Measurements from ENCODE around the gene VWCE. TPM values are rescaled to one million over a fixed set of nuclear protein-coding genes. Genes with fewer than 3 reads are reported as not detected.

Gene VWCE
- total and polyA plus RNA-seq, 2 donors from 2014 or later: 0.32 to 1.2 TPM

GRCh38 chr11:61264795-61265194, 30.3 kb downstream of the VWCE start:
- no peak for TF ChIP-seq CTCF (IDR thresholded peaks at IDR 0.05; ENCODE audit: borderline replicate concordance, extremely low read depth, insufficient read depth)
- Histone ChIP-seq H3K27ac (ENCODE audit: low read depth in 2 of 2, low read length in 2 of 2) (no peak overlapping the region), H3K9me3 (ENCODE audit: control insufficient read depth in 2 of 3, insufficient read depth in 1 of 3, low read length in 3 of 3) (no peaks in the 10 kb centered on the region), H3K4me3 (ENCODE audit: low read length in 3 of 3) (no peak overlapping the region), H3K4me1 (ENCODE audit: control insufficient read depth in 2 of 3, insufficient read depth in 2 of 3, low read depth in 1 of 3, low read length in 3 of 3) (no peaks in the 10 kb centered on the region), H3K27me3 (ENCODE audit: control insufficient read depth, insufficient read depth, low read length) (no peaks in the 10 kb centered on the region), H3K36me3 (ENCODE audit: control insufficient read depth in 2 of 3, insufficient read depth in 3 of 3, low read length in 3 of 3) (no peaks in the 10 kb centered on the region), H3K9ac (ENCODE audit: low read length in 3 of 3) (no peak overlapping the region)
- FAIRE-seq: no peak
- DNase-seq: no peak
- intact Hi-C loops (cut with DNase I): no loop called here

- Histone ChIP-seq H3K9me3 (ENCODE audit: control insufficient read depth in 2 of 3, insufficient read depth in 1 of 3, low read length in 3 of 3) (no peaks in the 10 kb centered on the region), H3K27ac (ENCODE audit: low read depth in 2 of 2, low read length in 2 of 2) (no peak overlapping the region), H3K4me3 (ENCODE audit: low read length in 3 of 3) (no peak overlapping the region), H3K36me3 (ENCODE audit: control insufficient read depth in 2 of 3, insufficient read depth in 3 of 3, low read length in 3 of 3) (no peaks in the 10 kb centered on the region), H3K9ac (ENCODE audit: low read length in 3 of 3) (no peak overlapping the region), H3K4me1 (ENCODE audit: control insufficient read depth in 2 of 3, insufficient read depth in 2 of 3, low read depth in 1 of 3, low read length in 3 of 3) (no peaks in the 10 kb centered on the region), H3K27me3 (ENCODE audit: control insufficient read depth, insufficient read depth, low read length) (no peaks in the 10 kb centered on the region)
- intact Hi-C loops (cut with DNase I): no loop called here
- DNase-seq (no peak), FAIRE-seq (no peak)
- TF ChIP-seq CTCF (IDR thresholded peaks at IDR 0.05; ENCODE audit: borderline replicate concordance, extremely low read depth, insufficient read depth): no peak
These were observed 30.7 kb downstream of the VWCE start for GRCh38 chr11:61264371-61264770.

GRCh38 chr11:61259363-61259762, 35.8 kb downstream of the VWCE start:
- Histone ChIP-seq H3K4me1 (ENCODE audit: control insufficient read depth in 2 of 3, insufficient read depth in 2 of 3, low read depth in 1 of 3, low read length in 3 of 3) (no peaks in the 10 kb centered on the region), H3K36me3 (ENCODE audit: control insufficient read depth in 2 of 3, insufficient read depth in 3 of 3, low read length in 3 of 3) (no peaks in the 10 kb centered on the region), H3K9ac (ENCODE audit: low read length in 3 of 3) (no peak overlapping the region), H3K4me3 (ENCODE audit: low read length in 3 of 3) (no peak overlapping the region), H3K27me3 (ENCODE audit: control insufficient read depth, insufficient read depth, low read length) (no peaks in the 10 kb centered on the region), H3K27ac (ENCODE audit: low read depth in 2 of 2, low read length in 2 of 2) (no peak overlapping the region), H3K9me3 (ENCODE audit: control insufficient read depth in 2 of 3, insufficient read depth in 1 of 3, low read length in 3 of 3) (no peaks in the 10 kb centered on the region)
- DNase-seq (no peak), FAIRE-seq (no peak)
- no peak for TF ChIP-seq CTCF (IDR thresholded peaks at IDR 0.05; ENCODE audit: borderline replicate concordance, extremely low read depth, insufficient read depth)
- intact Hi-C loops (cut with DNase I): no loop called here

- Histone ChIP-seq H3K4me3 (ENCODE audit: low read length in 3 of 3) (no peak overlapping the region), H3K4me1 (ENCODE audit: control insufficient read depth in 2 of 3, insufficient read depth in 2 of 3, low read depth in 1 of 3, low read length in 3 of 3) (no peaks in the 10 kb centered on the region), H3K36me3 (ENCODE audit: control insufficient read depth in 2 of 3, insufficient read depth in 3 of 3, low read length in 3 of 3) (no peaks in the 10 kb centered on the region), H3K9me3 (ENCODE audit: control insufficient read depth in 2 of 3, insufficient read depth in 1 of 3, low read length in 3 of 3) (no peaks in the 10 kb centered on the region), H3K9ac (ENCODE audit: low read length in 3 of 3) (no peak overlapping the region), H3K27me3 (ENCODE audit: control insufficient read depth, insufficient read depth, low read length) (no peaks in the 10 kb centered on the region), H3K27ac (ENCODE audit: low read depth in 2 of 2, low read length in 2 of 2) (no peak overlapping the region)
- no peak for DNase-seq
- intact Hi-C loops (cut with DNase I): no loop called here
- no peak for TF ChIP-seq CTCF (IDR thresholded peaks at IDR 0.05; ENCODE audit: borderline replicate concordance, extremely low read depth, insufficient read depth)
- FAIRE-seq: no peak
These were observed 36.6 kb downstream of the VWCE start for GRCh38 chr11:61258546-61258945.
